ENCODE data around the gene LTBP4.
"Not testable (repeated sequence)": the region's sequence is repeated elsewhere in the genome, so short reads cannot be mapped to it uniquely, and the experiment has no call there.

The LTBP4 gene

DNA sequence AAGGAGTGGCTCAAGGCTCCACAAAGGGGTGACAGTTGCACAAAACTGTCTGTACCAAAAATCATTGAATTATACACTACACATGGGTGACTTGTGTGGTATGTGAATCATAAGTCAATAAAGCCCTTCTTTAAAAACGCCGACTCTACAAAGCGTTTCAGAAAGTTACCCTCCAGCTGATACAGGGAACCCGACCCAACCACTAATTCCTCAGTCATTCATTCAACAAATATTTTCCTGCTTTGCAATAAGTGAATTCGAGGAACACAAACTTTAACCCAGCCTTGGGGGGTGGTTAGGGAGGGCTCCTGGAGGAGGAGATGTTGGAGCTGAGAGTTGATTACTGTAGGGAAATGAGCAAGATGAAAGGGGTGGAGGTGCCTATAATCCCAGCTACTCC lies 32.0 kb downstream of the LTBP4 start:
- no peak for DNase-seq

DNA sequence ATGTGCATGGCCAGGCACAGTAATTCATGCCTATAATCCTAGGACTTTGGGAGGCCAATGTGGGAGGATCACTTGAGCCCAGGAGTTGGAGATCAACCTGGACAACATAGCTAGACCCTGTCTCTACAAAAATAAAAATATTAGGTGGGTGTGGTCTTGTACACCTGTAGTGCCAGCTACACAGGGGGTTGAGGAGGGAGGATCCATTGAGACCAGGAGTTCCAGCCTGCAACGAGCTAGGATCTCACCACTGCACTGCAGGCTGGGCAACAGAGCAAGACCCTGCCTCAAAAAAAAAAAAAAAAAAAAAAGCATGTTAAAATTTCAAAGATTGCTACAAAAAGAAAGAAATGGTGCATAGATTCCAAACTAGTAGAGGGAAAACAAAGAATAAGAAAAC lies 37.2 kb downstream of the LTBP4 start:
- DNase-seq = no peak

DNA sequence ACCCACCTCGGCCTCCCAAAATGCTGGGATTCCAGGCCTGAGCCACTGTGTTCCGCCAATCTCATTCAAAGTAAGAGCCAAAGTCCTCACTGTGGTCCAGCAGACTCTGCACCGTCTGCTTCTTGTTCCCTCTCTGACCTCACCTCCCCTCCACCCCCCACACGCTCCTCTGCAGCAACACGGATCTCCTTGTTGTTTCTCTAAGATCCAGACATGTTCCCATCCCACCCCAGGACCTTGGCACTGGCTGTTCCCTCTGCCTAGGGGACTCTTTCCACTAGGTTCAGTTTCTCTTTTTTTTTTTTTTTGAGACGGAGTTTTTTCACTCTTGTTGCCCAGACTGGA lies 38.4 kb downstream of the LTBP4 start:
- DNase-seq = no peak

DNA sequence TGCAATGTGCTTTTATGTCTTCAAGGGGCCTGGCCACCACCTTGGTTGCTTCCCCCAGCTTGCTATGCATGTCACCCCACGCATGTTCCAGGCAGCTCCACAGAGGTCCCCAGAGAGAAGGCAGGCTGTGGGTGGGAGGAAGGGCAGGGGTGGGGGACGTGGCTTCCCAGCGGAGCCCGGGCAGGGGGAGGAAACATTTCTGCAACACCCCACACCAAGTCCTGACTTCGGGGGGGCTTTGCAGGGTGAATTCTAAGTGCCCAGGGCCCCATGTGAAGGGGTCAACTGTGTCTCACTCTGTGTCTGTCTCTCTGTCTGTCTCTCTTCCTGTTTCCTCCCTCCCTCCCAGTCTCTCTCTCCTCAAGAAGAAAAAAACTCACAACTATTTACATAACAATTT lies 39.6 kb downstream of the LTBP4 start:
- DNase-seq = no peak

DNA sequence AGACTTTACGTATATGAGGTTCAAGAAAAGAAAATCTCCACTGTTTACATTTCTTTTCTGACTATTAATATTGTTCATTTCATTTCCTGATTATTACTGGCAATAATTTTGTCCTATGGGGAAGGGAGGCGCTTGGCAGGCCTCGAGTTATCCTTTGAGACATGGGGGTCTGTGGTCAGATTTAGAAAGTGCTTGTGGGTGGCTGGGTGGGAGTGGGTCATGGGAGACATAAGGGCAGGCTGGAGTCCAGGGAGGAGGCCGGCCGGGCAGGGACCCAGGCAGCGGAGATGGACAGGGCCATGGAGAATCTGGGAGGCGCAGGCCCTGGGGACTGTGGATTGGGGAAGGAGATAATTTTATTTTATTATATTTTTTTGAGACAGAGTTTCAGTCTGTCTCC lies 40.1 kb downstream of the LTBP4 start:
- DNase-seq = no peak

DNA sequence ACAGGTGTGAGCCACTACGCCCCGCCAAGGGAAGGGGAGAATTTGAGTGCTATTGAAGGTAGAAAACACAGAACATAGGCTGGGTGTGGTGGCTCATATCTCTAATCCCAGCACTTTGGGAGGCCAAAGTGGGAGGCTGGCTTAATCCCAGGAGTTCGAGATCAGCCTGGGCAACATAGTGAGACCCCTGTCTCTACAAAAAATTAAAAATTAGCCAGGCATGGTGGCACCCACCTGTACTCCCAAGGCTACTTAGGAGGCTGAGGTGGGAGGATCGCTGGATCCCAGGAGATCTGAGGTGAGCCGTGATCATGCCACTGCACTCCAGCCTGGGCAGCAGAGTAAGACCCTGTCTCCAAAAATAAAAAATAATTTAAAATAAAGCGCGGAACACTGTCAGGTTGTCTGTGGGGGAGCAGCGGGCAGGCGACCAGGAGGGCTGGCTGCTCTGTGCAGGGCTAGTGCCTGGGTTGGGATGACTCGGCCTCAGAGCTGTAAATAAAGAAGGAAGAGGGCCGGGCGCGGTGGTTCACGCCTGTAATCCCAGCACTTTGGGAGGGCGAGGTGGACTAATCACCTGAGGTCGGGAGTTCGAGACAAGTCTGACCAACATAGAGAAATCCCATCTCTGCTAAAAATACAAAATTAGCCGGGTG lies 41.0 kb downstream of the LTBP4 start:
- no peak for DNase-seq

DNA sequence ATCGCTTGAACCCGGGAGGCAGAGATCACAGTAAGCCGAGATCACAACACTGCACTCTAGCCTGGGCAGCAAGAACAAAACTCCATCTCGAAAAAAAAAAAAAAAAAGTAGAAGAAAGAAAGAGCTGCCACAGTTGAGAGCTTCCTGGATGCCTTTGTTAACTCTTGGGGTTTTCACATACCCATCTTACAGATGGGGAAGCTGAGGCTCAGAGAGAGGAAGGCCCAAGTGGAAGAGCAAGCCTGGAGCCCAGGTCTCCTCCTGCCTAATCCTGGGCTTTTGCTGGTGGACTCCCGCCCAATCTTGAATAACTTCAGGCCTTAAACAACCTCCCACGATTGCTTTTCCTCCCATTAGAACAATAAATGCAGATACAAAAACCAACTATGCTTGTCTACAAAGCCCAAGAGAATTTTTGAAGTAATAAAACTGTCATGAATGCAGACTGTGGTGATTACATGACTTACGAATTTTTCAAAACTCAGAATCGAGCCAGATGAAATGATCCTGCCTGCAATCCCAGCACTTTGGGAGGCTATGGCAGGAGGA lies 41.7 kb downstream of the LTBP4 start:
- no peak for DNase-seq

DNA sequence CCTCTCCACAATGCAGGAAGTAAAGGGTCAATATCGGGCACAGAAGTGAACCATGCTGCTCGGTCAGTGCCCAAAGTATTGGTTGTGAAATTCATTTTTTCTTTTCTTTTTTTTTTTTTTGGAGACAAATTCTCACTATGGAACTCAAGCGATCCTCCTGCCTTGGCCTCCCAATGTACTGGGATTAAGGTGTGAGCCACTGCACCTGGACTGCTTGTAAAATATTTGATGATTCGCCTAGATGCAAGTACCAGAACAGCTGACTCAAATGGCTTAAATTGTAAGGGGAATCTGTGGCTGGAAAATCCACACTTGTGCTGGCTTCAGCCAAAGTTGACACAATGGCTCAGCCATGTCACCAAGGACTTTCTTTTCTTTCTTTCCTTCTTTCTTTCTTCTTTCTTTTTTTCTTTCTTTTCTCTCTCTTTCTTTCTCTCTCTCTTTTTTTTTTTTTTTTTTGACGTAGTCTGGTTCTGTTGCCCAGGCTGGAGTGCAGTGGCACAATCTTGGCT lies 45.6 kb downstream of the LTBP4 start:
- DNase-seq = no peak

DNA sequence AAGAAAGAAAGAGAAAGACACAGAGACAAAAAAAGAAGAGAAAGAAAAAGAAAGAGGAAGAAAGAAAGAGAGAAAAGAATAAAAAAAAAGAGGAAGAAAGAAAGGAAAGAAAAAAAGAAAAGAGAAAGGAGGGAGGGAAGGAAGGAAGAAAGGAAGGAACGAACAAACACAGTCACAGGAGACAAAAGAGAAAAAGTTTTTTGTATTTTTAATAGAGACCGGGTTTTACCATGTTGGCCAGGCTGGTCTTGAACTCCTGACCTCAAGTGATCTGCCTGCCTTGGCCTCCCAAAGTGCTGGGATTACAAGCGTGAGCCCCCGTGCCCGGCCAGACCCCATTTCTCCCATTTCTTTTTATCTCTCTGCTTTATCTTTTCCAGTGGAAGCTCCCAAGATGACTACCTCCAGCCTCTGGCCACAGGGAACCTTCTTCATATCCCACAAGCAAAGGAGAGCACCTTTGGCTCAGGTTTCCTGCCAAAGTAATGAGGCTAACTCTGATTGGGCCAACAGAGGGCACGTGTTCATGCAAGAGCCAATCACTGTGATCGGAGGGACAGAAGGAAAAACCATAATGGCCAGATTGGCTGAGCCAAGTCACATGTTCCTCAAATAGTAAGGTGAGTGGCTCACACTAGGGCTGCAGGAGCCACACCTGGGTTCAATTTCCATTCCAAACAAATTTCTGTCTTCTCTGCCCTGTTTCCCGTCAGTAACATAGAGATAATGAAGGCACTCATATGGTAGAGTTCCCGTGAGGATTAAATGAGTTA lies 48.9 kb downstream of the LTBP4 start:
- not testable (repeated sequence) for DNase-seq

DNA sequence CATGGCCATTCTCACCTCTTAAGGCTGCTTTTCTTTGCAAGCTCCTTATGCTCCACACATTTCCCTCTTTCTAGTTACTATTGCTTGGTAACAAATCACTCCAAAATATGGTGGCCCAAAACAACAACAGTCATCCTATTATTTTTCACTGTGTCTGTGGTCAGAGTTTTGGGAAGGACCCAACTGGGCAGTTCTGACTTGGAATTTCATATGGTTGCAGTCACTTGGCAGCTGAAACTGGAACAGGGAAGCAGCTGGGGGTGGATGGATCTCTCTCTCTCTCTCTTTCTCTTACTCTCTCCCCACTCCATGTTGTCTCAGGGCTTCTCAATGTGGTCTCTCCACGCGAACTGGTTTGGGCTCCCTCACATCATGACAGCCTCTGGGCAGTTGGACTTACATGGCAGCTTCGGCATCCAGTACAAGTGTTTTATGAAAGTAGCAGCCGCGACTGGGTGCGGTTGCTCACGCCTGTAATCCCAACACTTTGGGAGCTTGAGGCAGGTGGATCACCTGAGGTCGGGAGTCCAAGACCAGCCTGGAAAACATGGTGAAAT lies 49.7 kb downstream of the LTBP4 start:
- DNase-seq = no peak

DNA sequence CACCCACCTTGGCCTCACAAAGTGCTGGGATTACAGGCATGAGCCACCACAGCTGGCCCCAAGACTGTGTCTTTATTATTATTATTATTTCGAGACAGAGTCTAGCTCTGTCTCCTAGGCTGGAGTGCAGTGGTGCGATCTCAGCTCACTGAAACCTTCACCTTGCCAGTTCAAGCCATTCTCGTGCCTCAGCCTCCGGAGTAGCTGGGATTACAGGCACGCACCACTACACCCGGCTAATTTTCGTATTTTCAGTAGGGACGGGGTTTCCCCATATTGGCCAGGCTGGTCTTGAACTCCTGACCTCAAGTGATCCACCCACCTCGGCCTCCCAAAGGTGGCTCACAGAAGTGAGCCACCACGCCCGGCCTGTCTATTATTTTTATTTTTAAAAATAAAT lies 51.1 kb downstream of the LTBP4 start:
- not testable (repeated sequence) for DNase-seq

DNA sequence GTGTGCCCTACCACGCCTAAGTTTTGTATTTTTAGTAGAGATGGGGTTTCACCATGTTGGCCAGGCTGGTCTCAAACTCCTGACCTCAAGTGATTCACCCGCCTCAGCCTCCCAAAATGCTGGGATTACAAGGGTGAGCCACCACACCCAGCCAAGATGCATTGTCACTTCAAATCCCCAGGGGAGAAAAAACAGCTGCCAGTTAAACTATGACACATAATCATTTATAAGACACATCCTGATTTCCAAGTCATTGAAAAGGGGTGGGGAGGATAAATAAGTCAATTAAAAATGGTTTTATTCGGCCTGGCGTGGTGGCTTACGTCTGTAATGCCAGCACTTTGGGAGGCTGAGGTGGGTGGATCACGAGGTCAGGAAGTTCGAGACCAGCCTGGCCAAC lies 54.5 kb downstream of the LTBP4 start:
- DNase-seq = not testable (repeated sequence)

DNA sequence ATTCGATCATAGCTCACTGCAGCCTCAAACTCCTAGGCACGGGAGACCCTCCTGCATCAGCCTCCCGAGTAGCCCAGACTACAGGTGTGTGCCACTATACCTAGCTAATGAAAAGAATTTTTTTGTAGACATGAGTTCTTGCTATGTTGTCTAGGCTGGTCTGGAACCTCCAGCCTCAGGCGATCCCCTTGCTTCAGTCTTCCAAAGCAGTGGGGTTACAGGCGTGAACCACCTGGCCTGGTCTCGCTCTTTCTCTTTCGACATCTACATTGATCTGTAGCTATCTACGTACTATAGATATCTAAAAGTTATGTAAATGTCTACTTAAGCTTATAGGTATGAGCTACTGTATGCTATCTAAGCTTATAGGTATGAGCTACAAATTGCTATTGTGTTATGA lies 56.9 kb downstream of the LTBP4 start:
- no peak for DNase-seq

DNA sequence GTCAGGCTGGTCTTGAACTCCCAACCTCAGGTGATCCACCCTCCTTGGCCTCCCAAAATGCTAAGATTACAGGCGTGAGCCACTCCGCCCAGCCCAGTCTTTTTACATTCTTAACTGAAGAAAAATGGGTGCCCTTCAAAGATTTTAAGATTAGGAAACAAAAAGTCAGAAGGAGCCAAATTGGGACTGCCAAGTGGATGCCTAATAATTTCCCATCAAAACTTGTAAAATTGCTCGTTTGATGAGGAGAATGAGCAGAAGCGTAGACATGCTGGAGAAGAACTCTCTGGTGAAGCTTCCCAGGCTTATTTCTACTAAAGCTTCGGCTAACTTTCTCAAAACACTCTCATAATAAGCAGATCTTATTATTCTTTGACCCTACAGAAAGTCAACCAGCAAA lies 57.9 kb downstream of the LTBP4 start:
- DNase-seq = no peak

DNA sequence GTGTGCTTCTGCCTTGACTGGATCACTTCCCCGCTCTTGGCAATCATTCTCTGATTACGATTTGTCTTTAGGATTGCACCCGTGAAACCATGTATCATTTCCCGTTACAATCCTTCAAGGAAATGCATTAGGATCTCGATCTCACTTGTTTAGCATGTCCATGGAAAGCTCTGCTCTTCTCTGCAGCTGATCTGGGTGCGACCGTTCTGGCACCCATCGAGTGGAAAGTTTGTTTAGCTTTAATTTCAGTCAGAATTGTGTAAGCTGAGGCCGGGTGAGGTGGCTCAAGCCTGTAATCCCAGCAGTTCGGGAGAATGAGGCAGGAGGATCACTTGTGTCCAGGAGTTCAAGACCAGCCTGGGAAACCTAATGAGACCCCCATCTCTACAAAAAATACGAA lies 58.4 kb downstream of the LTBP4 start:
- no peak for DNase-seq

DNA sequence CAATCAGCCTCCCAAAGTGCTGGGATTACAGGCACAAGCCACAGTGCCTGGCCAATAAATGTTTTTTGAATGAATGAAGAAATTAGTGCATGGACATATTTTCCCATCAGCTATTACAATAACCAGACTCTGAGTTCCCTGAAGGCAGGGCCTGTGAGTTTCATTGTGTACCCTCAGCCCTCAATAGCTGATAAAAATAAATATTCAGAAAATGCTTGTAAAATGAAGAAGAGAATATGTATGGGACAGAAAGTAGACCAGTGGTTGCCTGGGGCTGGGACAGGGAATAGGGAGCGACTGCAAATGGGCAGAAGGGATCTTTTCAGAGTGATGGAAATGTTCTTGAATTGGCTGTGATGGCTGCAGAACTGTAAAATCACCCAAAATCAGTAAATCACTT lies 60.4 kb downstream of the LTBP4 start:
- DNase-seq = no peak

DNA sequence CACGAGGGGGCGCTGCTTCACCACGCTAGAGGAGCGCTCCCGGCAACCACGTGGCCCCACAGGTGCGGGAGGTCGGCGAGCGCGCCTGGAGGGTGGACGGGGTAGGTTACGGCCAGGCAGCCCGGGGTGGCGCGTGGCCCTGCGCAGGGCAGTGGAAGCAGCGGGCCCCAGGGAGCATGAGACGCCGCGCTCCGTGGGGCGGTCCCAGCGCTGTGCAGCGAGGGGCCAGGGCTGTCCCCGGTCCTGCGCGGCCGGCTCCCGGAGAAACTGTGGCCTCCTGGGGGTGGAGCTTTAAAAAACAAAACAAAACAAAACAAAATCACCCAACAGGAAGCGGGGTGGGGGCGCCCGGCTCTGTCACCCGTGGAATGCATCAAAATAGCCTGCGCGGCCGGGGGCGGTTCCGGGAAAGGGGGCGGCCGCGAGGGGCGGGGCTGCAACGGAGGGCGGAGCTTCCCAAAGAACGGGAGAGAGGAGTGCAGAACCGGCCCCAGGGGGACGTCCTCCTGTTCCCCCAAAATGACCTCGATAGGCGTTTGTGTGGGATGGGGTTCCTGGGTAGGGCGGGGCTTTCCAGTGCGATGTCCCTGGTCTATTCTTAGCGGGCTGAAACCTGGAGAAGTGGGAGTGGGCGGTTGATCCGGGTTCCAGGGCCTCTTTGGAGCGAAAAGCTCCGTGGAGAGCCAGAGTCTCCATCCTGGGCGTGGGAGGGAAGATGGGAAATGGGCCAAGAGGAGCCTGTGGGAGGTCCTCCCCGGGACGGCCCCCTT lies 61.9 kb downstream of the LTBP4 start:
- peak; percentile 23 to 64 for DNase-seq

DNA sequence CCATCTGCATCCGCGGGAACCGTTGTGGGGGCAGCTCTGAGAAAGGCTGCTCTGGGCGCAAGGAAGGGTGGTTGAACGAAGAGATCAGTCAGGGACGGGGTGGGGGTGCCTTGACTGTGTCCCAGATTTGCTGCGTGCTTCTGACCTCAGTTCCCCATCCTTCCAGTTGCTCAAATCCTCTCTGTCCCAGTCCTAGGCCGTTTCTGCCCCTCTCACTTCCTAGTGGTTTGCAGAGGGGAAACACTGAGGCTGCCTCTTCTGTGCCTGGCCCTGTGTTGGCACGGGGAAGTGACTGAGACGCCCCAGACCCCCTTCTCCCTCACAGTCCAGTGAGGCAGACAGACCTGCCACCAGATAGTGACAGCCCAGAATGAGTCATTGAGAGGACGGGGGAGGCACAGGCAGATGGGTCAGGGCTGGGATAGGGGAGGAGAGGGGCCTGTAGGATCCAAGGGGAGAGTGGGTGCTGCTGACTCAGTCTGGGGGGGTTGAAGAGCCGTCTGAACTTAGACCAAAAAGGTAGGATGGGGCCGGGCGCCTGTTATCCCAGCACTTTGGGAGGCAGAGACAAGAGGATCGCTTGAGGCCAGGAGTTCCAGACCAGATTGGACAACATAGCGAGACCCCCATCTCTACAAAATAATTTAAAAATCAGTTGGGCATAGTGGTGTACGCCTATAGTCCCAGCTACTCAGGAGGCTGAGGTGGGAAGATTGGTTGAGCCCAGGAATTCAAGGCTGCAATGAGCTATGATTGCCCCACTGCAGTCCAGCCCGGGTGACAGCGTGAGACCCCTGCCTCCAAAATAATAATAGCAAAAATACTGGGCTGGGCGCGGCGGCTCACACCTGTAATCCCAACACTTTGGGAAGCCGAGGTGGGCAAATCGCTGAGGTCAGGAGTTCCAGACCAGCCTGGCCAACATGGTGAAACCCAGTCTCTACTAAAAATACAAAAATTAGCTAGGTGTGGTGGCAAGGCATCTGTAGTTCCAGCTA lies 62.8 kb downstream of the LTBP4 start:
- peak in 1 of 2 donors; percentile 7 for DNase-seq

DNA sequence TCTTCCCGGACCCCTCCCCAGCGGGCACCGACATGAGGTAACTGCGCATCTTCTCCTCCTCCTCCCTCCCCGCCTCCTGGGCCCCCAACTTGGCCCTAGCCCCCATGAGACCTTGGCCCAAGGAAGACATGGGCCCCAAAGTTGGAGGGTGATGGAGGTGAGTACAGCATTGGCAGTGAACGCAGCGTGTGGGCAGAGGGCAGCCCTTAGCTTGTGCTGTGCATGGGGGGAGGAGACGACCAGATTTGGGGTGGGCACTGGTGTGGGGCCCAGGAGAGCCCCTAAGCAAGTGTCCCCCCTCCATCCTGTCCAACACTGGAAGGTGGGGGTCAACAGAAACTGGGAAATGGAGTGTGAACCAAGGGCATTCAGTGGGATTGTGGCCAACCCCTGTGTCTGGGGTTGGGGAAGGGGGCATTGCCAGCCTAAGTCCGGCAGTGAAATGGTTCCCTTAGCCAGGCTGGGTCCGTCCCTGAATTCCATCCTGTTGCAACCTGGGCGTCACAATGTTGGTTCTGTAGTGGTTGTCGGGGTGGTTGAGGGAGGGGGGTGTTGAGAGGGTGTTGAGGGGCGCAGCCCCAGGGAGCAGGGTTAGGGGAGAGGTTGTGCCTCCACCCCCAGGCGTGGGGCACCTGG lies 65.8 kb downstream of the LTBP4 start:
- no peak for DNase-seq

DNA sequence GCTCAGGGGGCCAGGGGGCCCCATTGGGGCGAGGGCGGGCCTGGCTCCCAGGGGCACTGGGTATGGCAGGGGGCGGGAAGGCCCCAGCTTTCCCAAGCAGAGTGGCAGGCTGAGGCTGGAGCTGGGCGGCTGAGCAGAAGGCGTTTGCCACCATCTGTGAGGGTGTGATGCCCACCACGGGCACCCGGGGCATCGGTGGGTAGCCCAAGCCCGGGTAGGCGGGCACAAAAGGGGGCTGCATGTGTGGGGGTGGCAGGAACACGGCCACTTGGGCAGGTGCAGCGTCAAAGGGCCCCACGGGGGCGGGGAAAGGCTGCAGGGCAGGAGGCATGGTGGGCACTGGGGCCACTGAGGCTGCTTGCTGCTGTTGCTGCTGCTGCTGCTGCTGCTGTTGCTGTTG lies 66.4 kb downstream of the LTBP4 start:
- no peak for DNase-seq

DNA sequence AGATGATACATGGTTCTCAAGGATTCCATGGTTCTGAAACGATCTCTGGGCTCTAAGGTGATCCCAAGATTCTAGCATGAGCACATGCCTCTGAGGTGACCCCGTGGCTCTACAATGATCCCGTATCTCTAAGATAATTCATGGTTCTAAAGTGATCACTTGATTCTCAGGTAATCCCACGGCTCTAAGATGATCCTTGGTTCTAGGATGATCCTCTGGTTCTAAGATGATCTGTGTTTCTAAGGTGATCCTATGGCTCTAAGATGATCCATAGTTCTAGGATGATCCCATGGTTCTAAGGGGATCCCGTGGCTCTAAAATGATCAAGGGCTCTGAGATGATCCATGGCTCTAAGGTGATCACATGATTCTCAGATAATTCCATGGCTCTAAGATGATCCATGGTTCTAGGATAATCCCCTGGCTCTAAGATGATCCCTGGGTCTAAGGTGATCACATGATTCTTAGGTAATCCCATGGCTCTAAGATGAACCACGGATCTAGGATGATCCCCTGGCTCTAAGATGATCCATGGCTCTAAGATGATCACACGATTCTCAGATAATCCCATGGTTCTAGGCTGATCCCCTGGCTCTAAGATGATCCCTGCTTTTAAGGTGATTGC lies 67.9 kb downstream of the LTBP4 start:
- no peak for DNase-seq

Data from bone marrow (tissue), 2 donors.